GM18858 (cell line): ENCODE results near the gene OSCAR.

Experiments used
- ATAC-seq: cut with Tn5 transposase; IDR thresholded peaks from one replicate; pipeline ENCODE4 v1.9.1; 2021; ENCODE audit not compliant: unreplicated experiment

Gene OSCAR

GRCh38 chr19:54100561-54100960 lies at the start of gene OSCAR:
Gene OSCAR (minus strand): TSS chr19:54100803. CDS start chr19:54100792, 11 bp downstream.
- ATAC-seq = no peak

- ATAC-seq = no peak
These were observed 48.6 kb upstream of the OSCAR start for GRCh38 chr19:54149021-54149812.

- ATAC-seq = no peak
These were observed 47.6 kb upstream of the OSCAR start for GRCh38 chr19:54148158-54148557.

- no peak for ATAC-seq
These were observed 47.1 kb upstream of the OSCAR start for GRCh38 chr19:54147676-54148075.

- no peak for ATAC-seq
These were observed 45.0 kb upstream of the OSCAR start for GRCh38 chr19:54145541-54146158.

- ATAC-seq = no peak
These were observed 41.7 kb upstream of the OSCAR start for GRCh38 chr19:54142166-54142780.

GRCh38 chr19:54141356-54141755 lies 40.8 kb upstream of the OSCAR start:
- ATAC-seq = no peak

GRCh38 chr19:54138489-54139256 lies 38.1 kb upstream of the OSCAR start:
- no peak for ATAC-seq

- ATAC-seq = no peak
These were observed 37.3 kb upstream of the OSCAR start, which contains the start of gene CNOT3 for GRCh38 chr19:54137699-54138488. Gene CNOT3 (plus strand): TSS chr19:54137762. CDS start chr19:54142979, 5,217 bp downstream.

- peak; percentile 70 for ATAC-seq
These were observed 36.5 kb upstream of the OSCAR start for GRCh38 chr19:54136864-54137698.

- ATAC-seq = no peak
These were observed 35.7 kb upstream of the OSCAR start for GRCh38 chr19:54136086-54136863.

GRCh38 chr19:54133957-54134590 lies 33.5 kb upstream of the OSCAR start:
- no peak for ATAC-seq

- ATAC-seq = no peak
These were observed 32.8 kb upstream of the OSCAR start for GRCh38 chr19:54133312-54133956.

- no peak for ATAC-seq
These were observed 29.0 kb upstream of the OSCAR start for GRCh38 chr19:54129617-54129996.

GRCh38 chr19:54128796-54129616 lies 28.4 kb upstream of the OSCAR start:
- no peak for ATAC-seq

- ATAC-seq = no peak
These were observed 27.8 kb upstream of the OSCAR start for GRCh38 chr19:54128441-54128725.
